ENCODE results near the gene SLC66A3.

Gene SLC66A3

GRCh38 chr2:11213090-11213638 is 57.9 kb downstream of the SLC66A3 start:
- TF ChIP-seq CREB1 (IDR thresholded peaks at IDR 0.05; ENCODE audit: low read depth) (no peak), EP300 (IDR thresholded peaks at IDR 0.05; ENCODE audit: borderline replicate concordance) (no peak), NFIC (IDR thresholded peaks at IDR 0.05) (no peak), TCF12 (IDR thresholded peaks at IDR 0.05; ENCODE audit: low read depth) (no peak), TEAD4 (IDR thresholded peaks at IDR 0.05) (no peak), TAF1 (IDR thresholded peaks at IDR 0.05; ENCODE audit: low read depth) (no peak), ZBTB7A (IDR thresholded peaks at IDR 0.05; ENCODE audit: low read depth) (no peak), CEBPB (IDR thresholded peaks at IDR 0.05) (no peak)

- TF ChIP-seq FOXM1 (IDR thresholded peaks at IDR 0.05; ENCODE audit: borderline replicate concordance, low read depth) (no peak), CREB1 (IDR thresholded peaks at IDR 0.05; ENCODE audit: low read depth) (no peak), TEAD4 (IDR thresholded peaks at IDR 0.05) (no peak), NFIC (IDR thresholded peaks at IDR 0.05) (no peak), MAX (IDR thresholded peaks at IDR 0.05) (no peak), CEBPB (IDR thresholded peaks at IDR 0.05) (no peak), USF1 (IDR thresholded peaks at IDR 0.05) (no peak), RAD21 (IDR thresholded peaks at IDR 0.05; ENCODE audit: low read depth) (no peak), TCF12 (IDR thresholded peaks at IDR 0.05; ENCODE audit: low read depth) (no peak), EP300 (IDR thresholded peaks at IDR 0.05; ENCODE audit: borderline replicate concordance) (no peak), TAF1 (IDR thresholded peaks at IDR 0.05; ENCODE audit: low read depth) (no peak), YY1 (IDR thresholded peaks at IDR 0.05; ENCODE audit: low read depth) (no peak), EGR1 (IDR thresholded peaks at IDR 0.05) (no peak), ZBTB7A (IDR thresholded peaks at IDR 0.05; ENCODE audit: low read depth) (no peak), REST (IDR thresholded peaks at IDR 0.05; ENCODE audit: low read depth) (no peak)
These were observed 58.7 kb downstream of the SLC66A3 start for GRCh38 chr2:11213975-11214374.

- TF ChIP-seq NFIC (IDR thresholded peaks at IDR 0.05): no peak
- TF ChIP-seq EGR1 (IDR thresholded peaks at IDR 0.05): no peak
- TF ChIP-seq RAD21 (IDR thresholded peaks at IDR 0.05; ENCODE audit: low read depth): no peak
- no peak for TF ChIP-seq ZBTB7A (IDR thresholded peaks at IDR 0.05; ENCODE audit: low read depth)
- TF ChIP-seq TCF12 (IDR thresholded peaks at IDR 0.05; ENCODE audit: low read depth): no peak
- TF ChIP-seq TEAD4 (IDR thresholded peaks at IDR 0.05): no peak
- TF ChIP-seq USF1 (IDR thresholded peaks at IDR 0.05): no peak
- no peak for TF ChIP-seq MAX (IDR thresholded peaks at IDR 0.05)
- TF ChIP-seq TAF1 (IDR thresholded peaks at IDR 0.05; ENCODE audit: low read depth): no peak
- TF ChIP-seq FOXM1 (IDR thresholded peaks at IDR 0.05; ENCODE audit: borderline replicate concordance, low read depth): no peak
- TF ChIP-seq CEBPB (IDR thresholded peaks at IDR 0.05): no peak
- no peak for TF ChIP-seq CREB1 (IDR thresholded peaks at IDR 0.05; ENCODE audit: low read depth)
- TF ChIP-seq REST (IDR thresholded peaks at IDR 0.05; ENCODE audit: low read depth): no peak
- TF ChIP-seq EP300 (IDR thresholded peaks at IDR 0.05; ENCODE audit: borderline replicate concordance): no peak
- TF ChIP-seq YY1 (IDR thresholded peaks at IDR 0.05; ENCODE audit: low read depth): no peak
These were observed 59.5 kb downstream of the SLC66A3 start for GRCh38 chr2:11214770-11215169.

- no peak for TF ChIP-seq YY1 (IDR thresholded peaks at IDR 0.05; ENCODE audit: low read depth)
These were observed 60.1 kb downstream of the SLC66A3 start for GRCh38 chr2:11215407-11215806.

GRCh38 chr2:11220445-11220844 is 65.2 kb downstream of the SLC66A3 start:
- TF ChIP-seq MAX (IDR thresholded peaks at IDR 0.05) (no peak), EGR1 (IDR thresholded peaks at IDR 0.05) (no peak), EP300 (IDR thresholded peaks at IDR 0.05; ENCODE audit: borderline replicate concordance) (no peak), RAD21 (IDR thresholded peaks at IDR 0.05; ENCODE audit: low read depth) (no peak), ZBTB7A (IDR thresholded peaks at IDR 0.05; ENCODE audit: low read depth) (no peak)

- TF ChIP-seq RAD21 (IDR thresholded peaks at IDR 0.05; ENCODE audit: low read depth) (no peak), REST (IDR thresholded peaks at IDR 0.05; ENCODE audit: low read depth) (no peak), ZBTB7A (IDR thresholded peaks at IDR 0.05; ENCODE audit: low read depth) (no peak), TAF1 (IDR thresholded peaks at IDR 0.05; ENCODE audit: low read depth) (no peak), CREB1 (IDR thresholded peaks at IDR 0.05; ENCODE audit: low read depth) (no peak), TCF12 (IDR thresholded peaks at IDR 0.05; ENCODE audit: low read depth) (no peak), TEAD4 (IDR thresholded peaks at IDR 0.05) (no peak), YY1 (IDR thresholded peaks at IDR 0.05; ENCODE audit: low read depth) (no peak), EGR1 (IDR thresholded peaks at IDR 0.05) (no peak), NFIC (IDR thresholded peaks at IDR 0.05) (no peak), FOXM1 (IDR thresholded peaks at IDR 0.05; ENCODE audit: borderline replicate concordance, low read depth) (no peak), EP300 (IDR thresholded peaks at IDR 0.05; ENCODE audit: borderline replicate concordance) (no peak), CEBPB (IDR thresholded peaks at IDR 0.05) (no peak), MAX (IDR thresholded peaks at IDR 0.05) (no peak), USF1 (IDR thresholded peaks at IDR 0.05) (no peak)
These were observed 67.6 kb downstream of the SLC66A3 start for GRCh38 chr2:11222845-11223244.

All from Ishikawa (cell line).